Activated CD8-positive, alpha-beta memory T cell treated with anti-CD3 and anti-CD28 coated beads for 1 hour (primary cell): ENCODE data around the gene CYP2A7.
"Not testable (repeated sequence)": the region's sequence is repeated elsewhere in the genome, so short reads cannot be mapped to it uniquely, and the experiment has no call there.

Source experiments
- DNase-seq, 2 donors: peaks; one replicate each; pipeline ENCODE4 v3.0.0-alpha.2; 2020; ENCODE audit warnings: low read depth in 1 of 2; ENCODE audit errors: extremely low read depth in 1 of 2

Gene CYP2A7

GRCh38 chr19:40846722-40847121, 35.3 kb downstream of the CYP2A7 start:
- DNase-seq, result not testable (repeated sequence)

GRCh38 chr19:40843653-40844052, 38.4 kb downstream of the CYP2A7 start:
- DNase-seq, result peak; percentile 60 to 77

DNA sequence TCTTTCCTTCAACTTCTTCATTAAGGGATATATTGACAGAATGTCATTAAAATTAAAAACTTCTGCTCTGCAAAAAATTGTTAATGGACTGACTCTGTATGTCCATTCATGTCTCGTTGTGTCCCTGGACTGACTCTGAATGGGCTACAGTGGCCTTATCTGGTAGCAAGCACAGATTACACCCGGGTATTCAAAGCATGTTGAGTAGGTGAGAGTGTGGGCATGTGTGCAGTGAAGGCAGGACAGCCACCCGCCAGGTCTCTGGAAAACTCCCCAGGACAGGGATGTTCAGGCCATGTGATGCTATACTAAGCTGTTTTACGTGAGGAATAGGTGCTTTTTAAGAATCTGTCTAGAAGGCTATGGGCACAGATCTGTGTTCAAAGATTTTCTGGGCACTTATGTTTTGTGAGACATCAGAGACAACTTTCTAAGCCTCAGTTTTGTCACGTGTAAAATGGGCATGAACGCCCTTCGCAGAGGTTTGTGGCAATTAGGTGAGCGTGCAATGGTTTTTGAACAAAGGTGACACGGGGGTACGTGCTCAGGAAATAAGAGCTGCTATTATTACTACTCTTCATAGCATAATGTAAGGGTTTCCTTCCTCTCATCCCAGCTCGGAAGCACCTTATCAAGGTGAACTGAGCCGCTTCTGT, 38.9 kb downstream of the CYP2A7 start:
- DNase-seq, result not testable (repeated sequence)

DNA sequence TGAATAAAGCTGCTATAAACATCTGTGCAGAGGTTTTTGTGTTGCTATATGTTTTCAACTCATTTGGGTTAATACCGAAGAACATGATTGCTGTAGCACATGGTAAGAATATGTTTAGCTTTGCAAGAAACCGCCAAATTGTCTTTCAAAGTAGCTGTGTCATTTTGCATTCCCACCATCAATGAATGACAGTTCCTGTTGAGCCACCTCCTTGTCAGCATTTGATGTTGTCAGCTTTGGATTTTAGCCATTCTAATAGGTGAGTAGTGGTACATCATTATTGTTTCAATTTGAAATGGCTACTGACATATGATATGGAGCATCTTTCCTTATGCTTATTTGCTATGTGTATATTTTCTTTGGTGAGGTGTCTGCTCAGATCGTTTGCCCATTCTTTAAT, 40.0 kb downstream of the CYP2A7 start:
- not testable (repeated sequence) for DNase-seq

DNA sequence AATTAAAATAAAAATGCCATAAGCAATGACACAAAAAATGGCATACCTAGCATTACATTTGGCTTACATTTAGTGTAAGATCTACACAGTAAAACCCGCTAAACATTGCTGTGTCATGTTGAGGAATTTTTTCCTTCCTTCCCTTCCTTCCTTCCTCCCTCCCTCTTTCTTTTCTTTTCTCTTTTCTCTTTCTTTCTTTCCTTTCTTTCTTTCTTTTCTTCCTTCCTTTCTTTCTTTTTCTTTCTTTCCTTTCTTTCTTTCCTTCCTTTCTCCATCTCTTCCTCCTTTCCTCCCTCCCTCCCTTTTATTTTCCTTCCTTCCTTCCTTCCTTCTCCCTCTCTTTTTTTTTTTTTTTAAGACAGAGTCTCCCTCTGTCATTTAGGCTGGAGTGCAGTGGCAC, 43.6 kb downstream of the CYP2A7 start:
- DNase-seq, result not testable (repeated sequence)

DNA sequence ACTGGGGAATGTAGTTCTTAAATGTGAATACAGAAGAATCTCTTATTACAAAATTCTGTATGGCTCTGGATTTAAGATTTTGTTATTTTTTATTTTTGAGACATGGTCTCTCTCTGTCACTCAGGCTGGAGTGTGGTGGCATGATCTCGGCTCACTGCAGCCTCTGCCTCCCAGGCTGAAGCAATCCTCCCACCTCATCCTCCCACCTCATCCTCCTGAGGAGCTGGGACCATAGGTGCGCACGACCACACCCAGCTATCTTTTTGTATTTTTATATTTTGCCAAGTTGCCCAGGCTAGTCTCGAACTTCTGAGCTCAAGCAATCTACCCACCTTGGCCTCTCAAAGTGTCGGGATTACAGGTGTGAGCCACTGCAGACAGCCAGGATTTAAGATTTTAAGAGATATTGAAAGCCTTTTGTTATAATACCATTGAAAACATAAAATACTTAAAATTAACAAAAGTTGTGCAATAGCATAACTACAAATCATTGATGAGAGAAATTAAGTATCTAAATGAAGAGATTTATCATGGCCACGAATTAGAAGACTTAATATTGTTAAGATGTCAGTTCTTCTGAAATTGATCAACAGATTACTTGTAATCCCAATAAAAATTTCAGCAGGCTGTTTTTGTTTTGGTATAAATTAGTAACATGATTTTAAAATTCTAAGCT, 45.1 kb downstream of the CYP2A7 start:
- no peak for DNase-seq

- not testable (repeated sequence) for DNase-seq
These were observed 48.1 kb downstream of the CYP2A7 start for GRCh38 chr19:40833728-40834533.

- not testable (repeated sequence) for DNase-seq
These were observed 49.6 kb downstream of the CYP2A7 start for GRCh38 chr19:40832431-40832790.

GRCh38 chr19:40831502-40832430, 50.3 kb downstream of the CYP2A7 start:
- DNase-seq, result no peak

DNA sequence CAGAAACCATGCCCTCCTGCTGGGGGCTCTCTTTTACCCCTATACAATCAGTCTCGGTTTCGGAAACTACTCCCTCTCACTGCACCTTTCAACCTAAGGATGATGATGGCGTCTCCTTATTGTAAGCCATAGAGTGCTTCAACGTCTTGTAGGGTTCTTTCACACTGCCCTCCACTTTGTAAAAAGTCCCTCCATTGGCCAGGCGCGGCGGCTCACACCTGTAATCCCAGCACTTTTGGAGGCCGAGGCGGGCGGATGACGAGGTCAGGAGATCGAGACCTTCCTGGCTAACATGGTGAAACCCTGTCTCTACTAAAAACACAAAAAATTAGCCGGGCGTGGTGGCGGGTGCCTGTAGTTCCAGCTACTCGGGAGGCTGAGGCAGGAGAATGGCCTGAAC, 51.3 kb downstream of the CYP2A7 start:
- not testable (repeated sequence) for DNase-seq

GRCh38 chr19:40829205-40829604, 52.8 kb downstream of the CYP2A7 start:
- DNase-seq, result no peak

DNA sequence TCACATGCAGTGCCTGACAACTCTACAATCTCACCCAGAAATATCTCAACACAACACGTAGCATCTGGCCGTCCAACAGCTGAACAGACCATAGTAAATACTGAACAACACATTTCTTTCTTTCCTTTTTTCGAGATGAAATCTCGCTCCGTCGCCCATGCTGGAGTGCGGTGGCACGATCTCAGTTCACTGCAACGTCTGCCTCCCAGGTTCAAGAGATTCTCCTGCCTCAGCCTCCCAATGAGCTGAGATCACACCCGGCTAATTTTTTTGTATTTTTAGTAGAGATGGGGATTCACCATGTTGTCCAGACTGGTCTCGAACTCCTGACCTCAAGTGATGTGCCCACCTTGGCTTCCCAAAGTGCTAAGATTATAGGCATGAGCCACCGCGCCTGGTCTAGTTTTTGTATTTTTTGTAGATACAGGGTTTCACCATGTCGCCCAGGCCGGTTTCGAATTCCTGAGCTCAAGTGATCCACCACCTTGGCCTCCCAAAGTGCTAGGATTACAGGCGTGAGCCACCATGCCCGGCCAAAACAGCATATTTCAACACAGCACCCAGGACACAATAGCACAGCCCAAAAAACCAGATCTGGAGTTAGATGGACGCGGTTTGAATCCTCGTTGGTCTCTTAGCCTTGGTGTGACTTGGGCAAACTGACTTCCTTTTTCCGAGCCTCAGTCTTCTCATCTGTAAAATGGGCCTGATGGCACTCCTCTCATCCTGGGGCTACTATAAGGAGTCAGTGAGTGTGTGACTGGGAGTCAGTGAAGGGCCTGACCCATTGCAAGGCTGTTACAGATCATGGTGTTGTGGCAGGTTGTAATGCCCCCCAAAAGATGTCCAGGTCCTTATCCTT, 54.4 kb downstream of the CYP2A7 start:
- DNase-seq, result no peak

DNA sequence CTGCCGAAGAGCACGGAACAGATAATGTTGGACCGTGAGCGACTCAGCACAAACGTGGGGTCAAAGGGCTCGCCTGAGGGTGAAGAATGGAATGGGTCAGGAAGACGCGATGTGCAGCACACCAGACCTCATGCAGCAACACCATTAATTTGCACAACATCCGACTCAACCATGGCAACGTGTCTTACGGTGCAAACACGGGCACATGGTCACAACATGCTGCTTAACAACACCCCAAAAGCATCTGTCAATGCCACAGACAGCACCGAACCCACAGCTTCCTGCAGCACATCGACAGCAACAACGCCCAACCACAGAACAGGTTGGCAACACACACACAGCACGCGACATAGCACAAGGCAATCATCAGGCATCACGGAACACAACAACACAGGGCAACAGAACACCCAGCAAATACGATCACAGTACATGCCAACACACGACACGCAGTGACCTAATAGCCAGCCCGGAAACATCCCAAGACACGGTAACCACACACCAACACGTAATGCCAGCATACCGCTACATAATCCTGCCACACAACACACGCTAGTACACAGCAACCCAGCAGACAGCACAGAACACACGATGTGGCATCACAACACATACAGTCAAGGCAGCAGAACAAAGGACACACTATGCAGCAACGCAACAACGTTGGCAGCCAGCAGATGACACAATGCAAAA, 55.2 kb downstream of the CYP2A7 start:
- not testable (repeated sequence) for DNase-seq

DNA sequence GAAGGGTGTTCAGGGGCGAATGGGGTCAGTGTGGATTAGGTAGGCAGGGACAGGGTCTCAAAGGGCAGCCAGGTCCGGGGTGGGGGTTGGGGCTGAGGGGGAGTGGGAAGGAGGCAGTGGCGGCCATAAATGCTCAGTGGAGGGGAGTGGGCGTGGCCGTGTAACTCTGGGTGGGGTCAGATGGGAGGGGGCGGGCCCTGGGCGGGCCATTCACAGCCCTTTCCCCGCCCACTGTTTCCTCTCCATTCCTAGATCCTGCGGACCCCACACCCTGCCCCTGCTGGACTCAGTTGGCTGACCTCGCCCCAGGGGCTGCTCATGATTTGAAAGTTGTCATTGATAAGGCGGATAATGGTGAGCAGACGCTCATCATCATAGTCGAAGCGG, 55.7 kb downstream of the CYP2A7 start:
- DNase-seq, result not testable (repeated sequence)

DNA sequence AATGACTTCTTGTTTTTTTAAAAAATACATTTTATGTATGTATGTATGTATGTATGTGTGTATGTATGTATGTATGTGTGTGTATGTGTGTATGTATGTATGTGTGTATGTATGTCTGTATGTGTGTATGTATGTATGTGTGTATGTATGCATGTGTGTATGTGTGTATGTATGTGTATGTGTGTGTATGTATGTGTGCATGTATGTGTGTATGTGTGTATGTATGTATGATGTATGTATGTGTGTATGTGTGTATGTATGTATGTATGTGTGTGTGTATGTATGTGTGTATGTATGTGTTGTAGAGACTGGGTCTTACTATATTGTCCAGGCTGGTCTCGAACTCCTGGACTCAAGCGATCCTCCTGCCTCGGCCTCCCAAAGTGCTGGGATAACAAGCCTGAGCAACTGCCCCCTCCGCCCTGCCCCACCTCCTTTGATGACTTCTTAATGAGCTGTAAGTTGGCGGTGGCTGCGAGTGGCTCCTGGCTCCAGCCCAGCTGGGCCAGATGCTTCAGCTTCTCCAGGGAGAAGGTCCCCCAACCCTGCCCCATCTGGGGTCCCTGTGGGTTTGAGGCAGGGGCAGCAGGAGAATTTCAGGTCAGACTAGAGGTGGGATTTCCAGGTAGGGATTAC, 56.5 kb downstream of the CYP2A7 start:
- not testable (repeated sequence) for DNase-seq
